Stimulated activated CD4-positive, alpha-beta T cell treated with anti-CD3 and anti-CD28 coated beads, Interleukin-15, amount 100 ng/mL, for 1 hour (primary cell): ENCODE results near the gene CLDN7.
A peak's percentile ranks its signal among the peaks of the same experiment; 100 is the strongest.

ENCODE experiments used
- DNase-seq, 2 donors: peaks; one replicate each; pipeline ENCODE4 v3.0.0-alpha.2; 2020; ENCODE audit warnings: low read depth in 1 of 2, low spot score in 1 of 2

CLDN7 gene, protein sequence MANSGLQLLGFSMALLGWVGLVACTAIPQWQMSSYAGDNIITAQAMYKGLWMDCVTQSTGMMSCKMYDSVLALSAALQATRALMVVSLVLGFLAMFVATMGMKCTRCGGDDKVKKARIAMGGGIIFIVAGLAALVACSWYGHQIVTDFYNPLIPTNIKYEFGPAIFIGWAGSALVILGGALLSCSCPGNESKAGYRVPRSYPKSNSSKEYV

DNA sequence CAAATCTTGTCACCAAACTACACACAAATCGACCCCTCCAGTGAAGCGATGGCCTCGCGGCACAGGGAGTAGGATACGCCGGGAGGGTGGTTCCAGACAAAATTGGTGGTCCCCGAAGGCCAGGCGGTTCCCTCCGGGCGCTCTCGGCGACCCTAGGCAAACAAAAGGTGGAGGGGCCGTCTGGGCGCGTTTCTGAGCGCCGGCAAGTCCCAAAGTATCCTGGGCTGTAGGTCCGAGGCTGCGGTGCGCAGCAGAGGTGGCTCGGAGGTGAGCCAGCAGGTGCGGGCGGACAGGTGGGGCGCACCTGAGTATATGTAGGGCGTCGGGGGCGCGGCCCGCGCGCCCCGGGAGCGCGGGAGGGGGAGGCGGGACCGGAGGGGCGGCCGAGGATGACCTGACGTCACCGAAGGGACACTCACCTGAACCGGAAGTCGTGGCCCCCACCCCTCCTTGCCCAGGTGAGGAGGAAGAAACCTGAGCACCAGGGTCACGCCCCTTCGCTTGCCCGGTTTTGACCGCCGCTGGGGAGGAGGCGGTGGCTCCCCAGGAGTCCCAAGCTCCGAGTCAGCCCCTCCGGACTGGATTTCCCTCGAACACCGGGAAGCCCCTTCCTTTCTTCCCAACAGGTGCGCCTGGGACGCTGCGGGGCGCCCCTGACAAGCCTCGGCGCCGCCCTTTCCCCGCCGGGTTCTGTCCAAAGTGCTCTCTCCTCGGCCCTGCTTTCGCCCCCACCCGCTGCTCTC, at the start of gene CLDN7:
Gene CLDN7, minus strand, starts transcription at position 287 of the 743 bp plus-strand sequence. CDS start 435 bp downstream, outside the sequence.
- no peak for DNase-seq

DNA sequence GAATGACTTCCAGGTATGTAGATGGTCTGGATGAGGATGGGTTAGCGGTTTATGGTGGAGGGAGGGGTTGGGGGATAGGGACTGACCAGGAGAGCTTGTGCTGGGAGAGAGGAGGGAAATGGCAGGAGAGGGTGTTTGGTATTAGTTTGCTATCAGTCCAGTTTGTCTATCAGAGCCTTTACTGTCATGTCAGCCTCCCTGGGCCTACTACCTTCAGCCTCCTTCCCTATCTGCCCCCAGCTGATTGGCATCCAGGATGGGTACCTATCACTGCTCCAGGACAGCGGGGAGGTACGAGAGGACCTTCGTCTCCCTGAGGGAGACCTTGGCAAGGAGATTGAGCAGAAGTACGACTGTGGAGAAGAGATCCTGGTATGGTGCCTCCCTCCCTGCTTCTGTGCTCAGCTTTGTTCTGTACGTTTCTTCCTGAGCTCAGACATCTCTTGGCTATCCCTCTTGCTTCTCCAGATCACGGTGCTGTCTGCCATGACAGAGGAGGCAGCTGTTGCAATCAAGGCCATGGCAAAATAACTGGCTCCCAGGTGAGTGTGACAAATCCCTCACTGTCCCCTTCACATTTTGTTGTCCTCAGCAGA, 48.9 kb upstream of the CLDN7 start:
- no peak for DNase-seq

DNA sequence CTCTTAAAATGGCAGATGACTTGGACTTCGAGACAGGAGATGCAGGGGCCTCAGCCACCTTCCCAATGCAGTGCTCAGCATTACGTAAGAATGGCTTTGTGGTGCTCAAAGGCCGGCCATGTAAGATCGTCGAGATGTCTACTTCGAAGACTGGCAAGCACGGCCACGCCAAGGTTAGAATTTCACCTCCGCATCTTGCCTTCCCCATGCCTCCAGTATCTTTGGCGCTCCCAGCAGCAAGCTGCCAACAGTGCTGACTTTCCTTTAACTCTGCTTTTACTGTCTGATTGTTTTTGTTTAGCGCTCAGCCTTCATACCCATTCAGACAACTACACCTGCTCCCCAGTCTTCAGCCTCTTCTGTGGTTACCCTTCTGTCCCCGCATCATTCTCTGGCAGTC, 47.4 kb upstream of the CLDN7 start:
- DNase-seq = no peak

DNA sequence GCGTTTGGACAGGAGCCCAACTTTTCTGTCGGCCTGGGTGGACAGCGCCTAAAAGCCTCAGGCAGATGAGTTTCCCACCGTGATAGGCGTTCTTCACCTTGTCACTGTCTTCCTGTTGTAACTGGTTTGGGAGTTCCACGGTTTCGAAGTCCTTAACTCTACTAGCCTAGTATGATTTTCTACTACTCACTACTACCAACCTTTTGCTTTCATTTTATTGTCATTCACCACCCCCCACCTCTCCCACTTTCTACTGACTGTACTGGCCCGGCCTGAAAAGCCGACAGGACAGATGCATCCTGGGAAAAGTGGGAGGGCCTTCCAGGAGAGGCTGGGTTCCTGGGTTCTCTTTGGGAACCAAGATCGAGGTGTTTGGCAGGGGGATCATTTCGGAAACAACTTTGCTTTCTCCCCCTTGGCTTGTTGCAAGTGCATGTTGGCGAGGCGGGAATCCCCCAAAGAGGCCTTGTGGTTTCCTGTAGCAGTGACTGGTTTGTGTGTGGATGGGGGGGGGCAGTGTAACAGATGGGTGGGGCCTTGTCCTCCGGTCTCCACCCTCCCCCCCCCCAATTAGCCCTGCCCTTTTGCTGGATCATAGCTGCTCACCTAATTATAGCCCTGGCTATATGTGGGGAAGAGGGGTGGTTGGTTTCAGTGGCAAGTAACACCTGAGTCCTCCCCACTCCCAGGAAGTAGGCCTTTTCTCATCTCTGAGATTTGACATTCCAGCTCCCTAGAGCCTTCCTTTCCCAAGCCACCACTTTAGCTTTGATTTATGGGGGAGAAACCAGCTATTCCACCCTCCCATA, 46.6 kb upstream of the CLDN7 start:
- DNase-seq = peak; percentile 63 to 70

DNA sequence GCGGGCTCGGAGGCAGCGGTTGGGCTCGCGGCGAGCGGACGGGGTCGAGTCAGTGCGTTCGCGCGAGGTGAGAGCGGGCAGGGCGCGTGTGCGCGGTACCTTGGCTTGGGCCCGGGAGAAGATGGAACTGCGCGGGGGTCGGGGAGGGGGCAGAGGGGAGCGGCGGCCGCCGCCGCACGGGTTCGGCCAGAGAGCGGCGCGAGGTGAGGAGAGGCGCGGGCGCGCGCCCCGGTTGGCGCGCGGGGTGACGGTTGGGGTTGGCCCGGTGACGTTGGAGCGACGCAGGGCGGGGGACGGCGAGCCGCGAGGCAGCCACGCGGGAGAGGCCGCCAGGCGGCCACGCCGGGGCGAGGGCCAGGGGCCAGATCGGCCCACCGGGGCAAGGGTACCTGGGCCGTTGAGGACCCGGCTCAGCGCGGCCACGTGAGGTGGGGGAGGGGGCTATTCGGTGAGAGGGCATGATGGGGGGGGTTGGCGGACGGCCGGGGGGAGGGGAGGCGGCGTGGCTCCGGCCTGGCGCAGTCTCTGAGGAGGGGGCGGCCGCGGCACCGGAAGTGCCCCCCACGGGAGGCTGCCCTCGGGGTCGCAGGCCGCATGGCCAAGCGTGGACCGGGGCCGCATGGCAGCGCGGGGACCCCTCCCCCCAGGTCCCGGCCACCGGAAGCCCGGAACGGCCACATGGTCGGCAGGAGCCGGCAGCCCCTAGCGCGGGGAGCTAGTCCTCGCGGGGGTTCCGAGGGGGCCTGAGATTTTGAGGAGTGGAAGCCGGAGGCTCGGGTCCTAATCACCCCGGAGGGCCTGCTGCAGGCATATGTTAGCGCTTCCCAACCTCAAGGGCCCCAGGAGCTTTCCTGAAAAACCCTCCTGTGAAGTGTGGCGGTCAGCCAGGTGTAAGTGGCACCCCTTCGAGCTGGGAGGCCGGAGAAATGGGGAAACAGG, 45.7 kb upstream of the CLDN7 start:
- peak in 1 of 2 donors; percentile 36 for DNase-seq

DNA sequence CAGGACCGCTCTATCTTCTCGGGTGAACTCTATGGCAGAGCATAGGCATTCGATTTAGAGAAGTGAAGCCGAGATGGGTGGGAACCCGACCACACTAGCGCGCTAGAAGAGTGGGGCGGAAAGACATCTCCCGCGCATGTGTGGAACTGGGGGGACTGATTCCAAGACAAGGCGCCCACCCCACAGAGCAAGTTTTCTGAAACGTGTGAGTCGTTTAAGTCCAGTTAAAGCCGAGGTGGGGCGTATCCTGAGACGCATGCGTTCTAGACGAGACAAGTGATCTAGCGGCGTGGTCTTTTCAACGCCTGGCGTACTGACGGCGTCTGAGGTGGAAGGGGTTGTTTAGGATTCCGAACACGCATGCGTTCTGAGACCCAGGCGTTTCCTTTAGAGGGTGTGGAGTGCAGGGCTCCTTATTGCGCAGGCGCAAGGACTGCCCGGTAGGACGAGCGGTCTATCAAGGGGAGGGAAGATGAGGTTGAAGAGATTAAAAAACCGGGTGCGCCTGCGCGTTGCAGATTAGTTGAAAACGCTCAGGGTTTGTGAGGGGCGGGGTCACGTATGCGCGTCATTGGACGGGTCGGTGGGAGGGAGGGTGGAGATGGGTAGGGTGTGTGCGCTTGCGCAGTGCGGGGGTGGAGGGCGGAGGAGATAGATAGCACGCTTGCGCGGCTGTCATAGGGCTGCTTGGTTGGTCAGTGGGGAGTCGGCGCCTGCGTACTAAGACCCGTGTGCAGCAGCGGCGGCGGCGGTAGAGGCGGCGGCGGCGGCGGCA, 44.8 kb upstream of the CLDN7 start, which contains the start of gene EIF5A:
Gene EIF5A, plus strand, starts transcription at position 718 of the 775 bp plus-strand sequence. CDS start 2,008 bp downstream, outside the sequence.
- peak; percentile 100 for DNase-seq

DNA sequence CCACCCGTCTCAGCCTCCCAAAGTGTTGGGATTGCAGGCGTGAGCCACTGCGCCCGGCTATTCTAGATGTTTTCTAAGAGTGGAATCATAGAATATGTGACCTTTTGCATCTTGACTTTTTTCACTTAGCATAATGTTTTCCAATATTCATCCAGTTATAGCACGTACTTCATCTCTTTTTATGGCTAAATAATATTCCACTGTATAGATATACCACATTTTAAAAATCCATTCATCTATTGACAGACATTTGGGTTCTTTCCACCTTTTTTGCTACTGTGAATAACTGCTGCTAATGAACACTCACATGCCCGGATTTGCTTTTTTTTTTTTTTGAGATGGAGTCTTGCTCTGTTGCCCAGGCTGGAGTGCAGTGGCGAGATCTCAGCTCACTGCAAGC, 41.9 kb upstream of the CLDN7 start:
- no peak for DNase-seq

DNA sequence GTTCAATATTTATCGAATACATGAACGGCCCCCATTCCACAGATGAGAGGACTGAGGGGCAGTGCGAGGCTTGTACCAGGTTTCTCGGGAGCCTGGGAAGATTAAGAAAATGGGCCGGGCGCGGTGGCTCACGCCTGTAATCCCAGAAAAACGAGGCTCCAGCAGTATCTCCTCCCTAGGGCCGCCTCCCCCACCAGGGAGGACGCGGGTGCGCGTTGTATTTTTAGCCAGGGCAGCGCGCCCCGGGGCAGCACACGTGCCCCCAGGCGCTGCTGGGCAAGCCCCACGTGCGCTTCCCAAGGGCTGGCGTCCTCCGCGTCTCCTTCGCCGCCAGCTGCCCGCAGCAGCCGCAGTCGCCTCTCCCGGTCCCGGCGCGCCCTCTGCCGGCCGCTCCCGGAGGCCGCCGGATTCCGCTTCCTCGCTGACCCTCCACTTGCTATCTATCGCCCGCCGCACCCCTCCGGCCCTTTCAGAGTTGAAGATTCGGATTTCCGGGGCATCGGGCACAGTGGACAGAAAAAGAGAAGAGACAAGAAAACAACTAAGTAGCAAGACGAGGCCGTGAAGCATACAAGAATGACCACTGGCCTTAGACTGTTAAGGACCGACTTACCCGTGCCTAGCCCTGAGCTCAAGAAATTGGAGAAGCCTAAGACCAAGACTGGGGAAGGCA, 34.0 kb upstream of the CLDN7 start:
- peak in 1 of 2 donors; percentile 58 for DNase-seq

DNA sequence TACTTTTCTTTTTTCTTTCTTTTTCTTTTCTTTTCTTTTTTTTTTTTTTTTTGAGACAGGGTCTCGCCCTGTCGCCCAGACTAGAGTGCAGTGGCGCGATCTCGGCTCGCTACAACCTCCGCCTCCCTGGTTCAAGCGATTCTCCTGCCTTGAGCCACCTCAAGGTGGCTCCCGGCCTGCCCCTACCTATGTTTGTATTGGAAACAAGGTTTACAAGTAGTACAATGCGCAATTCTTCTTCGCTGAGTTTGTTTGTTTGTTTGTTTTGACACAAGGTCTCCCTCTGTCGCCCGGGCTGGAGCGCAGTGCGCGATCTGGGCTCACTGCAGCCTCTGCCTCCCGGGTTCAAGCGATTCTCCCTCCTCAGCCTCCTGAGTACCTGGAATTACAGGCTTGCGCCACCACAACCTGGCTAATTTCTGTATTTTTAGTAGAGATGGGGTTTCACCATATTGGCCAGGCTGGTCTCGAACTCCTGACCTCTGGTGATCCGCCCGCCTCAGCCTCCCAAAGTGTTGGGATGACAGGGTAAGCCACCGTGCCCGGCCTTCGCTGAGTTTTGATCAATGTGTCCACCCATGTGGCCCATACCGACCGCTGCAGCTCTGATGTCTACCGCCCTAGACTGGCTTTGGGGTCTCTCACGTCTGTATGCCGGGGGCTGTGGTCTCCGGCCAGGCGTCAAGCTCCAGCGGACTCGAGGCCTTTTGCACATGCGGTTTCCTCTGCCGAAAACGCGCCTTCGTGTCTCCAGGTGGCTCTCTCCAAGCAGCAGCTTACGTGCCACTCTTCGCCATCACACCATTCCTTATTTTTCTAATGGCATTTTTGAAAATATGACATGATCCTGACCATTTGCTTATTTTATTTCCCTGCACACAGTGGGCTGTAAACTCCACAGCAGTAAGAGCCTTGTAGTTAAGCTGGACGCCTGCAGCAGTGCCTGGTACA, 33.2 kb upstream of the CLDN7 start:
- no peak for DNase-seq

DNA sequence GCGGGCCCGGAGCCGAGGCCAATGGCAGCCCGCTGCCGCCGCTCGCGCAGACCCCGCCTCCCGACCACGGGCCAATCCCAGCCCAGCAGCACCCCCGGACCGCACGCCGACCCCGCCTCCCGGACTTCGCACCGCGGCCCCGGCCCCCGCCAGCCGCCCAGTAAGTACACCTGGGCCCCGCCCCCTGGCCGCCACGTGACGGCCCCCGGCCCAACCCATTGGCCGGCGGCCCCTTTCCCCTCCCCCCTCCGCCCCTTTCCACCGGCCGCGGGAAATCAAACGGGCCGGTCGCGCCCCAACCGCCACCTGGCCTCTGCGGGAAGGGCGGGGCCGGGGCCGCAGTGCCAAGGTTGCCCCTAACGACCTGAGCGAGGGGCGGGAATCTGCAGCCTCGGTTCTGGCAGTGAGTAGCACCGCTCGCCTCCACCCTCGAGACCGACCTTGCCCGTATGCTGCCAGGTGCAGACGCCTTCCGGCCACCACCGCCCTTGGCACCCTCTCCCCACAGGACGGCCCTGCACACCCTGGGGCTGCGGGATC, 32.4 kb upstream of the CLDN7 start, which contains the start of gene YBX2:
Gene YBX2, minus strand, starts transcription at position 26 of the 540 bp plus-strand sequence. CDS start 139 bp downstream, outside the sequence.
- peak; percentile 51 to 63 for DNase-seq

DNA sequence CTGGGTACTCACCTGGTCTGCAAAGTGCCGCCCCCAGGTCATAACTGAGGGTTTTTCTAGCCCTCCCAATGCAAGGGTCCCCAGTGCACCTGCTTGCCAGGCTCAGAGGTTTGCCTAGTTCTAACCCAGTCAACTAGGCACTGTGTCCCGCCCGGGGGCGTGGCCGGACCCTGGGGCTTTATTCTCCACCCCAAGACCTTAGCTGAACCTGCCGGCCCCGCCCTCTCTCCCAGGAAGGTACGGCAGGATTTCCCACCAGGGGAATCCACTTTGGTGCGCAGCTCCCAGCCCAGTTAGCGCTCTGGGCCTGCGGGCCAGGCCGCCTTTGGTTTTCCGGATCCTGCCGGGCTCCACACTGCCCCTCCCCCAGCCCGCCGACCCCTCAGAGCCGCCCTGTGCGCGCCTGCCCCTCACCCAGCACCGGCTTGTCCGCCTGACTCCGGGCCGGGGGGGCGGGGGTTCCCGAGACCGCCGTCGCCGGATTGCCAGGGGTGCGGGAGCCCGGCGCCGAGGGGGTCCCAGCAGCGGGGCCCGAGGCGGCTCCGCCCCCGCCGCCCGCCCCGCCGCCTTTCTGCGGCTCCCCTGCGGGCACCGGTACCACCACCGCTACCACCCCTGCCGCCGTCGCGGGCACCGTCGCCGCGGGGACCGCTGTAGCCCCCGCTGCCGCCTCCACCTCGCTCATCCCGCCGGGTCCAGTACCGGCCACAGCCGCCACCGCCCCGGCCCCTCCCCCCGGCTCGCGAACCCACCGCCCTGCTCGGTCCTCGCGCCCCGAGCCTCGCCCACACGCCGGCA, 31.7 kb upstream of the CLDN7 start:
- DNase-seq = no peak

DNA sequence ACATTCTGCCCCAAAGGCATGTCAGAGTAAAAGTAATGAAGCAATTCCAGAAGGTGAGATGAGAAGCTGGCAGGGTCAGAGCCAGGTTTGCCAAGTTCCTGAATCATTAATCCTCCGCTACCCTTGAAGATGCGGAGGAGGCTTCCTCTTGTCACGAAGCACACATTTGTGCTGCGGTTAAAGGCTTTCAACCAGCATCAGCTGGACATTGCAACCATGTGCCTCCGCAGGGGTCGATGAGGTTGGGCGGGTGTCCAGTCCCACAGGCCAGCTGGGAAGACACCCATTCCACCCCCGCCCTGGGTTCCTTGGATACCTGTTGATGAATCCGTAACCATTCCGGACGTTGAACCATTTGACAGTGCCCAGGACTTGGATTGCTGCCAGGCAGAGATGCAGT, 30.9 kb upstream of the CLDN7 start:
- no peak for DNase-seq

DNA sequence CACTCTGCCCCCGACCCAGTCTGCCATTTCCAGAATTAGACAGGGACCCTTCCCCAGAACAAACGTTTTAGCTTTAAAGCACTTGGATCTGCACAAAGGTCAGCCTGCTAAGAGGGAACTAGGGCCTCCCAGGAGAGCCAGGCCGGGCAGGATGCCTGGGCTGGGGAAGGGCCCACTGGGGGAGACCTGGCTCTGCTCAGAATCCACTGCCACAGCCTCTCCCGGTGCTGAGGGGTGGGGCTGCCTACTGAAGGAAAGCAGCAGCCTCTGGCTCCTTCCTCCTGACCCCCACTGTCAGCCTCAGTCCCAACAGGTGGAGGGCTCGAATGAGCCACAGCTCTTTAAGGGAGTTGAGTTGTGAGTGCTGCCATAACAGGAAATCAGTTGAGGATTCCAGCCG, 30.5 kb upstream of the CLDN7 start:
- no peak for DNase-seq

DNA sequence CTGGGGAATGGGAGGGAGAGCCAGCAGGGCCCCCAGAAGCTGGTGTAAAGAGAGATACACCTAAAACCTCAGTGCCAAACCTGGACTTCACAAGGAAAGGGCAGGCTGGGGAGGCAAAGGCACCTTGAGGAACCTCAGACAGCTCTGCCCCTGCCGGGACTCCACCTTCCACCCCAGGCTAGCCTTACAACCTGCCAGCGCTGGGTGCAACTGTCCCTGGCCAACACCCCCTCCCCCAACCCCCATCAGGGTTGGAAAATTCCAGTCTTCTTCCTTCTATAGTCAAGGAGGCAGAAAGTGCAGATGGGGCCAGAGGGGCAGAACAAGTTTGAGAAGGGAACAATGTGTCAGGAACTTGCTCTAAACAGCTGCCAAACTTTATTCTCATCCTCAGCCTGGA, 29.9 kb upstream of the CLDN7 start:
- DNase-seq = no peak

DNA sequence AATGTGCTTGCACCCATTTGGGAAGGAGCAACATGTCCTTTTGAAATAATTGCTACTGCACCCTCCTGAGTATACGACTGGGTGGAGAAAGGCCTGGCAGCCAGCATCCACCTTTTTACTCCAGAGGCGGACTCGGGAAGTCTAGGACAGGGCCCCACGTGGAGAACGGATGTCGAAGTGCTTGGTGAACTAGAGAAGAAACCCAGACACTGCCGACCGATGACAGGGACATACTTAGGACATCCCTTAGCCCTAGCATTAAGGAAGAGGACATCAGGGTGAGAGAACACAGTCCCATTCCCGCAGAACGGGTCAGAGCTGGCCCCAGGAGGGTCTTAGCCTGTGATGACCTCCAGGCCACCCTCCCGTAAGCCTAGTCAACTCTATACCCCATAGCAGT, 28.4 kb upstream of the CLDN7 start:
- DNase-seq = no peak

DNA sequence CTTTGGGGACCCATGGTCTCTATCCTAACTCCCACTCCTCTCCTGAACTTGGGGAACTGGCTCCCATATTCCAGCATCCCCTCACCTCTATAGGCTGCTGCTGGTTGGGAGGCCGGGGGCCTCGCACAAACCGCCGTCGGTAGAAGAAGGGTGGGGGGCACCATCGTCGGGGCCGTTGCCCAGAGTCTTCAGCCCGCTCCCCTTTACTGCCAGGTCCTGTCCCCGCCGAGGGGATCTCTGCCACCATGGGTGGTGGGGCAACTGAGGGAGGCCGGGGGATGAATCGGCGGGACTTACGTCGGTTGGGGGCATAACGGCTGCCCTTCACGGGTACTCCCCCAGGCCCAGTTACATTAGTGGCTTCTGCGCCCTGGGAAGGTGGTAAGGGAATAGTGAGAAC, 27.9 kb upstream of the CLDN7 start:
- DNase-seq = no peak
